GM12874 (cell line): ENCODE measurements around the gene TLE1.

Source experiments
- CTCF ChIP-seq: IDR thresholded peaks from 2 replicates; pipeline ENCODE4 v1.5.1; 2011; ENCODE audit warnings: low read depth, mild to moderate bottlenecking, control low read depth, low read length, moderate library complexity; ENCODE audit not compliant: insufficient read depth

The TLE1 gene

DNA sequence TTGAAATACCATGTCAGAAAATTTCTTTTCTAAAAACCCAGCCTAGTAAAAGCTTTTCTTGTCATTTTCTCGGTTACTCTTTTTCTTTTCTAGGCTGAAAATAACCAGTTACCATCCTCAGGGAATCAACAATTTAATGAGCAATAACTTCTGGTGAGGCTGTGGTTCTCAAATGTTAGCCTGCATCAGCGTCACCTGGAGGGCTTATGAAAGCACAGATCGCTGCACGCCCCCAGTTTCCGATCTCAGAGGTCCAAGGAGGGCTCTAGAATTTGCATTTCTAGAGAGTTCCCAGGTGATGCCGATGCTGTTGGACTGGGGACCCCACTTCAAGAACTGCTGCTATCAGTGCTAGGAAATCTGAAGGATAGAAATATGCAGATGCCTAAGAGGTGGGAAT, 28.9 kb upstream of the TLE1 start:
- no peak for TF ChIP-seq CTCF

- TF ChIP-seq CTCF = no peak
Measured at GRCh38 chr9:81717747-81718077, 28.4 kb upstream of the TLE1 start.

GRCh38 chr9:81717061-81717746, 27.9 kb upstream of the TLE1 start:
- TF ChIP-seq CTCF = no peak

DNA sequence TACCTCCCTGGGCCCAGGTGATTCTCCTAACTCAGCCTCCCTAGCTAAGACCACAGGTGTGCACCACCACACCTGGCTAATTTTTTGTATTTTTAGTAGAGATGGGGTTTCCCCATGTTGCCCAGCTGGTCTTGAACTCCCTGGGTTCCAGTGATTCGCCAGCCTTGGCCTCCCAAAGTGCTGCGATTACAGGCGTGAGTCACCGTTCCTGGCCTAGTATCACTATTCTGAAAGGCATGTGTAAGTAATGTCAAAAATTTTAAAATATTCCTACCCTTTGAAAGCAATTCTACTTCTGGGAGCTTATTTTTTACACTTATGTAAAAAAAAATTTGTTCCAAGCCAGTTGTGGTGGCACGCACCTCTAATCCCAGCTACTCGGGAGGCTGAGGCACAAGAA, 27.1 kb upstream of the TLE1 start:
- no peak for TF ChIP-seq CTCF

DNA sequence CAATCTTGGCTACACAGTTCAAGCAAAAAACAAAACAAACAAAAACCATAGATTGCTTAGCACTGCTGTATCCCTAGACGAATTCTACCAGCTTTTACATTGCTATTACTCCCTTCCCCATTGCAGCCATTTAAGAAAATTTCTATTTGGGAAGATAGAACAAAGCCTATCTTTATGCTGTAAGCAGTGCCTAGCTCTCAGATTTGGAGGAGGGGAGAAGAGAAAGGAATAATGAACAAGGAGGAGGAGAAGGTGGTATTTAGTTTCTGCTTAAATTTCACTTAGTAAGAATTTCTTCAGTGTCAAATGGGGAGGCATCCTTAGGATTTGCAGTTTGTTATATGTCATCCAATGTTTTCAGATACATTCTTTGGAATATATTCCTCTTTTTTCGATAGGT, 16.2 kb upstream of the TLE1 start:
- TF ChIP-seq CTCF = no peak

DNA sequence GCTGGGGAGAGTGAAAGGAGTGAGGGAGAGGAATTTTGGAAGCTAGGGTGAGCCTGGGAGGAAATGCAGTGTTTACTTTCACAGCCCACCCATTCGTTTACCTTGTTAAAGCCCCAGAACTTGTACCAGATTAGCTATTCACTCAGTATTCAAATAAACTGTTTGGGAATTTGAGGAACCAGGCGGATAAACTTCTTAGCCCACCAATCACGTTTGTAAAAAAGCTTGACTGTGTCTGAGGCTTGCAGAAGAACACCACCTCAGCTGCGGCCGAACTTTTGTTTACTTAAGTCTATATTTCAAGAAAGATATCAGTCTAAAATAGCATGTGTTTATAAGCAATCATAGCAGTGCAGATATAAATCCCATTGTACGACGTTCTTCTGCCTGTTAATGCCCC, 5.2 kb upstream of the TLE1 start:
- TF ChIP-seq CTCF = no peak

DNA sequence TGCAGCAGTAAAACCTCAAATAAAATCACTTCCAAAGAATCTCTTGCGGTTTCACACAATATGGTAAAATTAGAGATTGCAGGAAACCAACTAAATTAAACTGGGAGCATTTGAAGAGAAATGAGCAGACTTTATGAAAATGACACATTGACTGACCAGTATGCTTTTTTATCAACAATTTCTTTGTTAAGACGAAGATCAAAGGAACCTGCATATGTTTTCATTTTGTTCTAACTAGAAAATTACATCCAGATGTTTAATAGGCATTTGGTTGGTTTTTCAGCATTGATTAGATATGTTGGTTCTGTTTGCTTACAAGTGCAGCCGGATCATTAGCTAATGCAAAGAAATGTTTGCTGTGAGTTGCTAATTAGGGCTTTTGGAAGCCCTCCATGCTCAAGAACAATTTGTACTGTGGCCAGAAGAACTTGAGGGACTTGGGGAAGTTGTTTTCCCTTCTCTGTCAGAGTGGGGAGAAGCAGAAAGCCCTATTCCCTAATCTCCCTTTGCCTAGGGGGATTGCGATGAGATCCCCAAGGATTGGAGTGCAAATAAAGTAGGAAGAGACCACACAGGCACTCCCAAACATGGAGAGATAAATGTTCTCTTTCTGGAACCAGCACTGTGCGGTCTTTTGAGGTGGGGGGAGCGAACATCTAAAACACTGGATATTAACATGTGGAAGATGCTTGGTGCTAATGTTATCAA, 4.5 kb upstream of the TLE1 start:
- TF ChIP-seq CTCF = no peak
